ENCODE measurements around the gene MAPRE3. TPM values are rescaled to one million over a fixed set of nuclear protein-coding genes. Genes with fewer than 3 reads are reported as not detected.

Gene MAPRE3
- total RNA-seq, 1 experiment from 2014 or later: 4.9 TPM

GRCh38 chr2:26991717-26992116, 21.3 kb downstream of the MAPRE3 start:
- no peaks in the 10 kb centered on the region for H3K9me3 Mint-ChIP-seq (ENCODE audit: unreplicated experiment)
- no peaks in the 10 kb centered on the region for H3K27me3 Mint-ChIP-seq (ENCODE audit: insufficient read depth, unreplicated experiment)
- DNase-seq: peak in 1 of 2 experiments; percentile 14
- Histone ChIP-seq H3K9me3 (no peaks in the 10 kb centered on the region), H3K36me3 (ENCODE audit: control insufficient read depth, insufficient read depth, low read length) (no peaks in the 10 kb centered on the region), H3K4me1 (0 out of 2 replicates have a peak, but pooled peaks cover 6% of the 10 kb centered on the region), H3K4me3 (ENCODE audit: low read depth, low read length) (no peak overlapping the region), H3K27me3 (replicated peaks; ENCODE audit: control insufficient read depth, insufficient read depth, low read length) (no peaks in the 10 kb centered on the region)
- TF ChIP-seq CTCF (IDR thresholded peaks at IDR 0.05; ENCODE audit: insufficient read depth in 1 of 2, low read depth in 1 of 2, low read length in 1 of 2, severe bottlenecking in 1 of 2, unreplicated experiment in 1 of 2): no peak
- H3K4me3 Mint-ChIP-seq (ENCODE audit: unreplicated experiment): no peak overlapping the region
- intact Hi-C loops (cut with micrococcal nuclease; ENCODE audit: unreplicated experiment): no loop called here
- ChIA-PET CTCF (no interaction called here), POLR2A (no interaction called here)
- H3K4me1 Mint-ChIP-seq (ENCODE audit: low read depth, unreplicated experiment): peaks cover 8% of the 10 kb centered on the region
- no peak overlapping the region for H3K27ac Mint-ChIP-seq (ENCODE audit: unreplicated experiment)
- H3K36me3 Mint-ChIP-seq (ENCODE audit: insufficient read depth, unreplicated experiment): no peaks in the 10 kb centered on the region
- BruUV-seq (replicated peaks): no TSS peak

GRCh38 chr2:26993768-26994167, 23.3 kb downstream of the MAPRE3 start:
- POLR2A ChIA-PET: interaction anchor here (0.7 kb wide), 1 partner anchor 218 kb away, joined by 11 read pairs; the partner anchor contains the start of gene SLC5A6
- CTCF ChIA-PET: no interaction called here

GRCh38 chr2:26994983-26995382, 24.5 kb downstream of the MAPRE3 start:
- no peaks in the 10 kb centered on the region for H3K27me3 ChIP-seq (replicated peaks; ENCODE audit: control insufficient read depth, insufficient read depth, low read length)
- intact Hi-C loops (cut with micrococcal nuclease; ENCODE audit: unreplicated experiment): no loop called here

More at GRCh38 chr2:26993768-26994167, 23.3 kb downstream of the MAPRE3 start:
- no peaks in the 10 kb centered on the region for H3K27me3 Mint-ChIP-seq (ENCODE audit: insufficient read depth, unreplicated experiment)
- TF ChIP-seq CTCF (IDR thresholded peaks at IDR 0.05; ENCODE audit: insufficient read depth in 1 of 2, low read depth in 1 of 2, low read length in 1 of 2, severe bottlenecking in 1 of 2, unreplicated experiment in 1 of 2): no peak
- Histone ChIP-seq H3K4me3 (ENCODE audit: low read depth, low read length) (no peak overlapping the region), H3K9me3 (no peaks in the 10 kb centered on the region), H3K36me3 (ENCODE audit: control insufficient read depth, insufficient read depth, low read length) (no peaks in the 10 kb centered on the region), H3K4me1 (0 out of 2 replicates have a peak, but pooled peaks cover 6% of the 10 kb centered on the region), H3K27me3 (replicated peaks; ENCODE audit: control insufficient read depth, insufficient read depth, low read length) (no peaks in the 10 kb centered on the region)
- intact Hi-C loops (cut with micrococcal nuclease; ENCODE audit: unreplicated experiment): no loop called here
- H3K27ac Mint-ChIP-seq (ENCODE audit: unreplicated experiment): no peak overlapping the region
- no TSS peak for BruUV-seq (replicated peaks)
- no peak overlapping the region for H3K4me3 Mint-ChIP-seq (ENCODE audit: unreplicated experiment)
- H3K9me3 Mint-ChIP-seq (ENCODE audit: unreplicated experiment): no peaks in the 10 kb centered on the region
- no peaks in the 10 kb centered on the region for H3K36me3 Mint-ChIP-seq (ENCODE audit: insufficient read depth, unreplicated experiment)
- peak in 1 of 2 experiments; percentile 24 for DNase-seq
- peaks cover 8% of the 10 kb centered on the region for H3K4me1 Mint-ChIP-seq (ENCODE audit: low read depth, unreplicated experiment)

More at GRCh38 chr2:26994983-26995382, 24.5 kb downstream of the MAPRE3 start:
- no peak for DNase-seq
- Histone ChIP-seq H3K9me3 (no peaks in the 10 kb centered on the region), H3K4me1 (0 out of 2 replicates have a peak, but pooled peaks cover 6% of the 10 kb centered on the region), H3K4me3 (ENCODE audit: low read depth, low read length) (no peak overlapping the region), H3K36me3 (ENCODE audit: control insufficient read depth, insufficient read depth, low read length) (no peaks in the 10 kb centered on the region)
- Mint-ChIP-seq H3K4me3 (ENCODE audit: unreplicated experiment) (no peak overlapping the region), H3K36me3 (ENCODE audit: insufficient read depth, unreplicated experiment) (no peaks in the 10 kb centered on the region), H3K27ac (ENCODE audit: unreplicated experiment) (no peak overlapping the region), H3K9me3 (ENCODE audit: unreplicated experiment) (no peaks in the 10 kb centered on the region), H3K4me1 (ENCODE audit: low read depth, unreplicated experiment) (peaks cover 8% of the 10 kb centered on the region), H3K27me3 (ENCODE audit: insufficient read depth, unreplicated experiment) (no peaks in the 10 kb centered on the region)
- ChIA-PET POLR2A (no interaction called here), CTCF (no interaction called here)
- no TSS peak for BruUV-seq (replicated peaks)
- no peak for TF ChIP-seq CTCF (IDR thresholded peaks at IDR 0.05; ENCODE audit: insufficient read depth in 1 of 2, low read depth in 1 of 2, low read length in 1 of 2, severe bottlenecking in 1 of 2, unreplicated experiment in 1 of 2)

All from Caco-2 (cell line).